Trophoblast cell (in vitro differentiated cells and primary cell): ENCODE data around the gene BANF2.

ENCODE experiments used
- DNase-seq, 2 donors: peaks; one replicate each; pipeline ENCODE4 v3.0.0-alpha.2; 2016
- H2AFZ ChIP-seq: 2 replicates; pipeline ENCODE4 v1.6.1; 2013; ENCODE audit warnings: low read length, moderate library complexity, mild to moderate bottlenecking; ENCODE audit not compliant: insufficient read depth, poor library complexity
- H2AK5ac ChIP-seq: 2 replicates; pipeline ENCODE4 v1.6.1; 2013; ENCODE audit warnings: mild to moderate bottlenecking, low read length
- H2BK120ac ChIP-seq: 2 replicates; pipeline ENCODE4 v1.6.1; 2013; ENCODE audit warnings: low read length, mild to moderate bottlenecking, moderate library complexity; ENCODE audit not compliant: insufficient read depth, poor library complexity
- H2BK12ac ChIP-seq: 2 replicates; pipeline ENCODE4 v1.6.1; 2013; ENCODE audit warnings: mild to moderate bottlenecking, low read length, moderate library complexity
- H2BK5ac ChIP-seq: 2 replicates; pipeline ENCODE4 v1.6.1; 2013; ENCODE audit warnings: low read length, low read depth, moderate library complexity, mild to moderate bottlenecking; ENCODE audit not compliant: poor library complexity
- H3K14ac ChIP-seq: 2 replicates; pipeline ENCODE4 v1.6.1; 2013; ENCODE audit warnings: mild to moderate bottlenecking, low read length
- H3K18ac ChIP-seq: 2 replicates; pipeline ENCODE4 v1.6.1; 2013; ENCODE audit warnings: mild to moderate bottlenecking, low read length
- H3K23ac ChIP-seq: 2 replicates; pipeline ENCODE4 v1.6.1; 2013; ENCODE audit warnings: low read length
- H3K27ac ChIP-seq: 2 replicates; pipeline ENCODE4 v1.5.1; 2013; ENCODE audit warnings: low read depth, mild to moderate bottlenecking, inconsistent platforms, low read length, moderate library complexity
- H3K27me3 ChIP-seq: 2 replicates; pipeline ENCODE4 v1.6.1; 2013; ENCODE audit warnings: inconsistent platforms, mild to moderate bottlenecking, low read length, moderate library complexity; ENCODE audit not compliant: insufficient read depth
- H3K36me3 ChIP-seq, 2 experiments: 1 replicate in 1 of 2; 2 replicates in 1 of 2; pipeline ENCODE4 v1.6.1; 2013; ENCODE audit warnings: low read length in 2 of 2, mild to moderate bottlenecking in 2 of 2, moderate library complexity in 1 of 2; ENCODE audit not compliant: insufficient read depth in 2 of 2, control insufficient read depth in 1 of 2
- H3K4ac ChIP-seq: 2 replicates; pipeline ENCODE4 v1.6.1; 2013; ENCODE audit warnings: low read depth, mild to moderate bottlenecking, low read length, moderate library complexity
- H3K4me1 ChIP-seq, 2 experiments: 1 replicate in 1 of 2; 2 replicates in 1 of 2; pipeline ENCODE4 v1.6.1; 2013; ENCODE audit warnings: low read length in 2 of 2, mild to moderate bottlenecking in 2 of 2, moderate library complexity in 1 of 2; ENCODE audit not compliant: insufficient read depth in 2 of 2, control insufficient read depth in 1 of 2
- H3K4me2 ChIP-seq: 2 replicates; pipeline ENCODE4 v1.6.1; 2013; ENCODE audit warnings: inconsistent platforms, mild to moderate bottlenecking, low read length, moderate library complexity
- H3K4me3 ChIP-seq: 2 replicates; pipeline ENCODE4 v1.5.1; 2013; ENCODE audit warnings: mild to moderate bottlenecking, low read depth, low read length, inconsistent platforms
- H3K79me1 ChIP-seq: one replicate; pipeline ENCODE4 v1.6.1; 2013; ENCODE audit warnings: low read length
- H3K79me2 ChIP-seq: 2 replicates; pipeline ENCODE4 v1.6.1; 2013; ENCODE audit warnings: low read length, mild to moderate bottlenecking; ENCODE audit not compliant: control insufficient read depth, insufficient read depth, poor library complexity
- H3K9ac ChIP-seq: 2 replicates; pipeline ENCODE4 v1.6.1; 2013; ENCODE audit warnings: mild to moderate bottlenecking, low read length
- H3K9me3 ChIP-seq: 2 replicates; pipeline ENCODE4 v1.6.1; 2013; ENCODE audit warnings: low read depth, mild to moderate bottlenecking, control low read depth, inconsistent platforms, low read length; ENCODE audit not compliant: insufficient read depth
- H4K12ac ChIP-seq: 2 replicates; pipeline ENCODE4 v1.6.1; 2013; ENCODE audit warnings: low read depth, mild to moderate bottlenecking, low read length, moderate library complexity
- H4K8ac ChIP-seq: 2 replicates; pipeline ENCODE4 v1.6.1; 2013; ENCODE audit warnings: low read depth, mild to moderate bottlenecking, low read length, moderate library complexity
- H4K91ac ChIP-seq: one replicate; pipeline ENCODE4 v1.6.1; 2013; ENCODE audit warnings: low read depth, mild to moderate bottlenecking, low read length, moderate library complexity
- WGBS: extraction: QIAGEN DNeasy Blood & Tissue Kit; methylation state at CpG from one replicate; pipeline ENCODE4 v1.1.7; 2013; ENCODE audit warnings: missing lambda C conversion rate; ENCODE audit not compliant: insufficient read length, insufficient coverage; ENCODE audit errors: extremely low coverage; 5-methylcytosine and 5-hydroxymethylcytosine counted together

Gene BANF2

DNA sequence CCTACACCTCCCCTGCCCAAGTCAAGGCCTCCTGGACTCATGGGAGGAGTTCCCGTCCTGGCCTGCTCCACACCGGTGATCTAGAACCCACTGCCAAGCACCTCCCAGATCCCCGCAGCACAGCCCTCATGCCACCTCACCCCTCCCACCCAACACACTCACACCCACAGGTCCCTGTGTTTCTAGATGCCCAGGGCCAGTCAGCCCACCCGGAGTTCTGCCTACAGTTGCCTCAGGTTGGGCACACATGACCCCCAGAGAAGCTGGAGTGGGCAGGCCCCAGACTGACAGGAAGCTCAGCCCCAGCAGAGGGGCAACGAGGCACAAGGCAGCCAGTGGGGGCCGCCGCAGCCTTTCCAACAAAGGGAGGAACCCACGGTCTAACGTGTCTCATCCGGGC, 47.4 kb upstream of the BANF2 start:
- no peak overlapping the region for H3K4ac ChIP-seq
- no peaks in the 10 kb centered on the region for H3K27me3 ChIP-seq
- peaks cover 40 to 51% of the 10 kb centered on the region in 2 experiments for H3K36me3 ChIP-seq
- no peak overlapping the region for H3K23ac ChIP-seq
- no peak overlapping the region for H3K14ac ChIP-seq
- no peak overlapping the region for H3K9ac ChIP-seq
- H2BK5ac ChIP-seq = no peak overlapping the region
- H2BK12ac ChIP-seq = no peak overlapping the region
- peak overlapping the region; percentile 55 for H3K18ac ChIP-seq
- WGBS = no CpG with 5 or more reads among the region's 10 CpGs
- no peak for DNase-seq
- no peaks in the 10 kb centered on the region for H3K79me1 ChIP-seq
- no peak overlapping the region for H3K4me2 ChIP-seq
- H3K79me2 ChIP-seq = peaks cover 3% of the 10 kb centered on the region
- no peak overlapping the region for H2AK5ac ChIP-seq
- H2AFZ ChIP-seq = no peak overlapping the region
- H3K4me3 ChIP-seq = no peak overlapping the region
- no peak overlapping the region for H4K8ac ChIP-seq
- H2BK120ac ChIP-seq = no peak overlapping the region
- H4K12ac ChIP-seq = no peak overlapping the region
- no peak overlapping the region for H3K27ac ChIP-seq
- H4K91ac ChIP-seq = no peak overlapping the region
- peaks cover 0 to 4% of the 10 kb centered on the region in 2 experiments for H3K4me1 ChIP-seq
- H3K9me3 ChIP-seq = no peaks in the 10 kb centered on the region

DNA sequence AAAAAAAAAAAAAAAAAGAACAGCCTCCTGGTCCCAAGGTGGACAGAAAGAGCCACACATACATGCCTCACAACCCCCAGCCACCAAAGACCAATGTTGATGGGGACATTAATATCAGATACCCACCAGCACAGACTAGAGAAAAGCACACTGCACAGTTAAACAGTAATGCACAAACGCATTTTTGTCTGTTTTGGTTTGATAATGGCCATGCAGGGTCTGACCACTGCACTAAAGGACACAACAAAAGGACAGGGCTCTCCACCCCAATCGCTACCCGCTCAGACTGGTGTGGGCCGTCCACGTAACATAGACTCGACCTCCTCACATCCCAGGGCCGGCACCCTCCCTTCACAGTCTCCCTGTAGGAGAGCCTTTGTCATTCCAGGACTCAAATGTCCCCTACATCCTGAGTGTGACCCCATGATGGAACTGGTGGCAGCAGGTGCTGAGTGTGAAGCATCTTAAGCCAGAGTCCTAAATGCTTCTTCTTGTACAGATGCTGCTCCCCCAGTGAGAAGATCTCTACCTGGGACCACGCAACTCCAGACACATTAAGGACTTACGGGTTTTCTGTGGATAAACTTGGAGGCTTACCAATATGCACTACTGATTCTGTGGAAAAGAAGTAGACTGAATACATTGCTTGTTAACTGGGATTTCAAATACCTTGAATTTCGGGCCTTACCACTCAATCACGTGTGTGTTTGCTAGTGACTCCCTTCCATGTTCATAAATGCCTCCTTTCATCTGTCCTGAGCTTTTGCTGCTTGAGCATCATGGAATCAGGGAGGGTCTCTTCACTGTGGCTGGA, 45.7 kb upstream of the BANF2 start:
- no peaks in the 10 kb centered on the region for H3K79me1 ChIP-seq
- H4K12ac ChIP-seq = no peak overlapping the region
- H2AK5ac ChIP-seq = no peak overlapping the region
- H4K8ac ChIP-seq = no peak overlapping the region
- H3K18ac ChIP-seq = no peak overlapping the region
- H2BK12ac ChIP-seq = no peak overlapping the region
- no peak overlapping the region for H4K91ac ChIP-seq
- no peaks in the 10 kb centered on the region for H3K79me2 ChIP-seq
- H3K9ac ChIP-seq = no peak overlapping the region
- H3K36me3 ChIP-seq = peaks cover 47 to 62% of the 10 kb centered on the region in 2 experiments
- no peak overlapping the region for H2BK5ac ChIP-seq
- H3K14ac ChIP-seq = no peak overlapping the region
- no peak for DNase-seq
- peaks cover 0 to 4% of the 10 kb centered on the region in 2 experiments for H3K4me1 ChIP-seq
- H3K4me3 ChIP-seq = no peak overlapping the region
- H3K27ac ChIP-seq = no peak overlapping the region
- H3K4ac ChIP-seq = no peak overlapping the region
- no peaks in the 10 kb centered on the region for H3K27me3 ChIP-seq
- no peaks in the 10 kb centered on the region for H3K9me3 ChIP-seq
- WGBS = no CpG with 5 or more reads among the region's 11 CpGs
- no peak overlapping the region for H3K4me2 ChIP-seq
- no peak overlapping the region for H2AFZ ChIP-seq
- H2BK120ac ChIP-seq = no peak overlapping the region
- peak overlapping the region; percentile 43 for H3K23ac ChIP-seq

DNA sequence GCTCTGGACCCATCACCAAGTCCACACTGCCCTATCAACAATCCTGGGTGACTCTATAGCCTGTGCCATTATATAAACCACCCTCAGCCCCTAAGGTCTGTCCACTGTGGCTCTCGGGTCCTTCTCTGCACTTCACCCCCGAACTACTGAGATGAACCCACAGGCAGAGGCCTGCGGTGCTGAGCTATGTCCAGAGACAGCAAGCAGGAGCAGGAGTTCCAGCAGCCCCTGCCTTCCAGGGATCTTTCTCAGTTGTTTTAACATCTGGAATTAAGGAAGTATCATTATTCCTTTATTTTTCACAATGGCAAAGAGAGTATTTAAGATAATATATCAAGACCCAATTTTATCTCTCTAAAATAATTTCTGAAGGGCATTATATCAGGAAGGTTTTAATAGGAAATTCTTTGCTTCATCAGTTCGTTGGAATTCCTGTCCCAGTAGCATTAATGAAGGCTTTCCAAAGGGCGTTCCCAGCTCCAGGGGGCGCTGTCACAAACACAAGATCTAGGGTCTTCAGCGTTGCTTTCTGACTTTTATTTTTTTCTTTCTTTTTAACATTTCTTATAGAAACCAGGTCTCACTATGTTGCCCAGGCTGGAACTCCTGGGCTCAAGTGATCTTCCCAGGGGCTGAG, 45.0 kb upstream of the BANF2 start:
- Histone ChIP-seq H3K4ac (no peak overlapping the region), H3K14ac (no peak overlapping the region), H3K36me3 (peaks cover 52 to 64% of the 10 kb centered on the region in 2 experiments), H3K9me3 (no peaks in the 10 kb centered on the region), H3K4me2 (no peak overlapping the region), H2AK5ac (no peak overlapping the region), H3K27ac (no peak overlapping the region), H3K4me3 (no peak overlapping the region), H3K18ac (no peak overlapping the region), H3K27me3 (no peaks in the 10 kb centered on the region), H4K8ac (no peak overlapping the region), H4K91ac (no peak overlapping the region), H2BK12ac (no peak overlapping the region), H3K79me2 (no peaks in the 10 kb centered on the region), H2BK120ac (no peak overlapping the region), H3K9ac (no peak overlapping the region), H2AFZ (no peak overlapping the region), H3K4me1 (peaks cover 0 to 4% of the 10 kb centered on the region in 2 experiments), H2BK5ac (no peak overlapping the region), H3K79me1 (no peaks in the 10 kb centered on the region), H4K12ac (no peak overlapping the region), H3K23ac (peak overlapping the region; percentile 43)
- peak; percentile 42 to 73 for DNase-seq
- WGBS = no CpG with 5 or more reads among the region's 7 CpGs

DNA sequence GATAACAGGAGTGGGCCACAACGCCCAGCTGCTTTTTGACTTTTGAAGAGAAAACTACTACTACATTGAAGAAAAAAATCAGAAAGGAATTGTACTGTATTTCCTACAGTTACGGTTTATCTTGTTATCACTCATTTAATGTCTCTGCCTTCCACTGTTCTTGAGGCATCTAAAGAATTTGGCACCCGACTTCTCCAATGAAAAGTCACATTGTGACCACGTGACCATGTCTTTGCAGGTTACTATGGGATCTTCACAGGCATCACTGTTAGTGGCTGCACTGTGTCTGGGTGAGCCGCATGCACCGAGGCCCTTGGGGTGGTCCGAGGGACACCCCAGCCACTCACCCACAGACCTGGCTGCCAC, 44.5 kb upstream of the BANF2 start:
- H3K18ac ChIP-seq = no peak overlapping the region
- no peaks in the 10 kb centered on the region for H3K9me3 ChIP-seq
- H3K79me2 ChIP-seq = no peaks in the 10 kb centered on the region
- no peaks in the 10 kb centered on the region for H3K27me3 ChIP-seq
- peak in 1 of 2 donors; percentile 46 for DNase-seq
- H3K36me3 ChIP-seq = peaks cover 53 to 66% of the 10 kb centered on the region in 2 experiments
- H2BK12ac ChIP-seq = no peak overlapping the region
- no peak overlapping the region for H3K14ac ChIP-seq
- H4K91ac ChIP-seq = no peak overlapping the region
- no peak overlapping the region for H2BK120ac ChIP-seq
- H2AK5ac ChIP-seq = no peak overlapping the region
- WGBS = no CpG with 5 or more reads among the region's 7 CpGs
- H4K8ac ChIP-seq = no peak overlapping the region
- peaks cover 0 to 4% of the 10 kb centered on the region in 2 experiments for H3K4me1 ChIP-seq
- H2AFZ ChIP-seq = no peak overlapping the region
- H3K27ac ChIP-seq = no peak overlapping the region
- H3K9ac ChIP-seq = no peak overlapping the region
- H4K12ac ChIP-seq = no peak overlapping the region
- H3K23ac ChIP-seq = no peak overlapping the region
- H3K4ac ChIP-seq = no peak overlapping the region
- H3K4me3 ChIP-seq = no peak overlapping the region
- H3K79me1 ChIP-seq = no peaks in the 10 kb centered on the region
- no peak overlapping the region for H2BK5ac ChIP-seq
- H3K4me2 ChIP-seq = no peak overlapping the region
